ENCODE measurements around the gene WFIKKN2.
A peak's percentile ranks its signal among the peaks of the same experiment; 100 is the strongest.

Gene WFIKKN2

DNA sequence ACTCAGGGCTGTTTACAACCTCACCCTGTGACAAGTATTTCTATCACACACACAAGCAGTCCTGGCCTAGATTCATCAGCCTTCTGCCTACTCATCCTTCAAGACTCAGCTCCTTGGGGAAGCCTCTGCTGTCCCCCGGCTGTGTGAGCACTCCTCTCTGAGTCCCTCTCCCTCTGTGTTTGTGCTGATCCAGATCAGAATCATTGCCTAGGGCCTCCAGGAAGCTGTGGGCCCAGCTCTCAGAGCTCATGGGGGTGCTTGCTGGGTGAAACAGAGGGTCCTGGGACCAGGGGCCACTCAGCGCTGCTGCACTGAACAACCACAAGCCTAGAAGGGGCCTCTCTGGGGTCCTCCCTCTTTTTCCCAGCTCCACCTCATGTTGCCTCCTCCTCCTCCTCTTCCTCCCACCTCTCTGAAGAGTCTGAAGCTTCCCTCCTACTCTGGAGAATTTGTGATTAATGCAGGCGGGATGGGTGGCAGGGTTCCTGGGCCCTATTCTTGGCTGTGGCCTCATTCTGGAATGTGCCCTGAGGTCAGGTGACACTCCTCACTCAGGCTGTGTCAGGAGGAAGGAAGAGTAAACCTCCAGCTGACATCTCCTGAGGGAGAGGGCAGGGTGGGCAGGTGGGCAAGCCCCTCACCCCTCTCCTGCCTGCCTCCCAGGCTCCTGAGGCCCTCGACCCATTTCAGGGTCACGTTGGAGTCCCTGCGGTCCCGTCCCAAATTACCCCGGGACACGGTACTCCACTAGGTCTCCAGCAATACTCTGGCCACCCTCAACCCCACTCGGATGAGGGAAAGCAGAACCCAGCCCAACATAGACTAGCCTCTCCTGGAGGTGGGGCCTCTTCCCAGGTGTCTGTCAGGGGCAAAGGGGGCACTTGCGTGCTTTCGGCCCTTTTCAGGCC is 10.1 kb downstream of the WFIKKN2 start:
- POLR2A ChIA-PET = interaction anchor here (1.2 kb wide), 1 partner anchor 21 kb away, joined by 3 read pairs; the partner anchor contains the start of gene TOB1
- CTCF ChIA-PET = interaction anchor here (0.6 to 1.1 kb wide), 2 partner anchors 9 to 62 kb away, joined by 3 read pairs; no protein-coding TSS in a partner anchor
- DNase-seq (ENCODE audit: extremely low spot score) = peak; percentile 3
- TF ChIP-seq L3MBTL2 (conservative IDR thresholded peaks at IDR 0.05) (no peak), BHLHE40 (IDR thresholded peaks at IDR 0.05; ENCODE audit: borderline replicate concordance) (no peak), SUZ12 (IDR thresholded peaks at IDR 0.05) (no peak), HDGF (IDR thresholded peaks at IDR 0.05; ENCODE audit: borderline replicate concordance) (no peak), ARNT (IDR thresholded peaks at IDR 0.05) (no peak), FOXA1 (IDR thresholded peaks at IDR 0.05) (no peak), FOXM1 (IDR thresholded peaks at IDR 0.05; ENCODE audit: borderline replicate concordance) (no peak), NFRKB (IDR thresholded peaks at IDR 0.05) (no peak), ELF4 (IDR thresholded peaks at IDR 0.05) (no peak), CTBP1 (IDR thresholded peaks at IDR 0.05; ENCODE audit: borderline replicate concordance) (no peak), FOXK2 (IDR thresholded peaks at IDR 0.05) (no peak), TARDBP (IDR thresholded peaks at IDR 0.05) (no peak), SP1 (IDR thresholded peaks at IDR 0.05) (no peak), ZNF384 (IDR thresholded peaks at IDR 0.05) (no peak), LEF1 (IDR thresholded peaks at IDR 0.05; ENCODE audit: borderline replicate concordance) (no peak)
- TF ChIP-seq, protein P1, sequence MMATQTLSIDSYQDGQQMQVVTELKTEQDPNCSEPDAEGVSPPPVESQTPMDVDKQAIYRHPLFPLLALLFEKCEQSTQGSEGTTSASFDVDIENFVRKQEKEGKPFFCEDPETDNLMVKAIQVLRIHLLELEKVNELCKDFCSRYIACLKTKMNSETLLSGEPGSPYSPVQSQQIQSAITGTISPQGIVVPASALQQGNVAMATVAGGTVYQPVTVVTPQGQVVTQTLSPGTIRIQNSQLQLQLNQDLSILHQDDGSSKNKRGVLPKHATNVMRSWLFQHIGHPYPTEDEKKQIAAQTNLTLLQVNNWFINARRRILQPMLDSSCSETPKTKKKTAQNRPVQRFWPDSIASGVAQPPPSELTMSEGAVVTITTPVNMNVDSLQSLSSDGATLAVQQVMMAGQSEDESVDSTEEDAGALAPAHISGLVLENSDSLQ (IDR thresholded peaks at IDR 0.05) = no peak

DNA sequence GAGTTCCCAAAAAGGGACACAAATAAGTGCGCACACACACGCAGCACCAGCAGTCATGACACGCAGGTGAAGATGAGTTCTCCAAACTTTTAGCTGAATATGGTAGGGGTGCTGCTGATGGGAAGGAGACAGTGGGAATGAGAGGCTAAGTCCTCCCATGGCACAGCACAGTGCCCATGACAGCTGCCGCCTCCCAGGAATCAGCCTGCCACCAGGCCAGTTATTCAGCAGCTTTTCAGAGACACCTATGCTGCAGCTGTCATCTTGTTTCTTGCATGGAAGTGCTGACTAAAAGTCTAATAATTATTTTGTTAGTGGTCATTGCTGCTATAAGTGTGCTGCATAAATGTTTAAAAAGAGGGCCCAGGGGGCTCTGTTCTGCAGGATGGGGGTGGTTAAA is 12.2 kb downstream of the WFIKKN2 start:
- no peak for DNase-seq (ENCODE audit: extremely low spot score)
- ChIA-PET CTCF (interaction anchor here (1.4 kb wide), 1 partner anchor 102 kb away, joined by 3 read pairs; no protein-coding TSS in a partner anchor), POLR2A (interaction anchor here (3.5 kb wide), 1 partner anchor 19 kb away, joined by 16 read pairs; the partner anchor contains the start of gene TOB1)
- TF ChIP-seq FOXM1 (IDR thresholded peaks at IDR 0.05; ENCODE audit: borderline replicate concordance) = no peak
- no peak for TF ChIP-seq SUZ12 (IDR thresholded peaks at IDR 0.05)
- no peak for TF ChIP-seq LEF1 (IDR thresholded peaks at IDR 0.05; ENCODE audit: borderline replicate concordance)
- no peak for TF ChIP-seq L3MBTL2 (conservative IDR thresholded peaks at IDR 0.05)
- TF ChIP-seq HDGF (IDR thresholded peaks at IDR 0.05; ENCODE audit: borderline replicate concordance) = no peak
- TF ChIP-seq CTBP1 (IDR thresholded peaks at IDR 0.05; ENCODE audit: borderline replicate concordance) = no peak
- TF ChIP-seq SP1 (IDR thresholded peaks at IDR 0.05) = no peak
- no peak for TF ChIP-seq TARDBP (IDR thresholded peaks at IDR 0.05)
- no peak for TF ChIP-seq FOXK2 (IDR thresholded peaks at IDR 0.05)
- no peak for TF ChIP-seq NFRKB (IDR thresholded peaks at IDR 0.05)
- no peak for TF ChIP-seq ELF4 (IDR thresholded peaks at IDR 0.05)
- TF ChIP-seq, protein P1 (IDR thresholded peaks at IDR 0.05) = no peak
- TF ChIP-seq ARNT (IDR thresholded peaks at IDR 0.05) = no peak
- no peak for TF ChIP-seq BHLHE40 (IDR thresholded peaks at IDR 0.05; ENCODE audit: borderline replicate concordance)

DNA sequence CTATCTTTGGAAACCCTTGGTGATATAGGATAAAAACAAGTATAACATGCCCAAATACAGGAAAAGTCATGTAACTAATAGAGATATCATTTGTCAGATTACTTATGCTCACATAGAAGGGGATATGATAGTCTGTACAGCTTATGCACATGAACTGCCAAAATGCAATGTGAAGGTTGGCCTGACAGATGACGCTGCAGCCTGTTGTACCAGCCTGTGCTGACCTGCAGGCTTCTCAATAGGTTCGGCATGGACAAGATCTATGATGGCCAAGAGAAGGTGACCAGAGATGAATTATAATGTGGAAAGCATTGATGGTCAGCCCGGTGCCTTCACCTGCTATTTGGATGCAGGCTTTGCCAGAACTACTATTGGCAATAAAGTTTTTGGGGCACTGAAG is 12.7 kb downstream of the WFIKKN2 start:
- CTCF ChIA-PET = interaction anchor here (1.4 kb wide), 1 partner anchor 102 kb away, joined by 3 read pairs; no protein-coding TSS in a partner anchor
- DNase-seq (ENCODE audit: extremely low spot score) = no peak

DNA sequence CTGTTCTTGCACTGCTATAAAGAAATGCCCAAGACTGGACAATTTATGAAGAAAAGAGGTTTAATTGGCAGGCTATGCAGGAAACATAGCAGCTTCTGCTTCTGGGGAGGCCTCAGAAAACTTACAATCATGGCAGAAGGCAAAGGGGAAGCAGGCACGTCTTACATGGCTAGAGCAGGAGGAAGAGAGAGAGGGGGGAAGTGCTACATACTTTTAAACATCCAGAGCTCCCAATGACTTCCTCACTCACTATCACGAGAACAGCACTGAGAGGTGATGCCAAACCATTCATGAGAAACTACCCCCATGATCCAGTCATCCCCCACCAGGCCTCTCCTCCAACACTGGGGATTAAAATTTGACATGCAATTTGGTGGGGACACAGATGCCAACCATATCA is 13.3 kb downstream of the WFIKKN2 start:
- TF ChIP-seq SP1 (IDR thresholded peaks at IDR 0.05) = no peak
- CTCF ChIA-PET = interaction anchor here (1.4 kb wide), 1 partner anchor 101 kb away, joined by 3 read pairs; no protein-coding TSS in a partner anchor
- POLR2A ChIA-PET = interaction anchor here (3.5 kb wide), 1 partner anchor 18 kb away, joined by 16 read pairs; the partner anchor contains the start of gene TOB1
- no peak for DNase-seq (ENCODE audit: extremely low spot score)

More for the DNA sequence above, 12.7 kb downstream of the WFIKKN2 start:
- no peak for TF ChIP-seq NFRKB (IDR thresholded peaks at IDR 0.05)
- TF ChIP-seq, protein P1 (IDR thresholded peaks at IDR 0.05) = no peak
- no peak for TF ChIP-seq ARNT (IDR thresholded peaks at IDR 0.05)
- TF ChIP-seq L3MBTL2 (conservative IDR thresholded peaks at IDR 0.05) = no peak
- no peak for TF ChIP-seq TARDBP (IDR thresholded peaks at IDR 0.05)
- no peak for TF ChIP-seq FOXA1 (IDR thresholded peaks at IDR 0.05)
- TF ChIP-seq CTBP1 (IDR thresholded peaks at IDR 0.05; ENCODE audit: borderline replicate concordance) = no peak
- no peak for TF ChIP-seq SP1 (IDR thresholded peaks at IDR 0.05)
- POLR2A ChIA-PET = interaction anchor here (3.5 kb wide), 1 partner anchor 18 kb away, joined by 16 read pairs; the partner anchor contains the start of gene TOB1

DNA sequence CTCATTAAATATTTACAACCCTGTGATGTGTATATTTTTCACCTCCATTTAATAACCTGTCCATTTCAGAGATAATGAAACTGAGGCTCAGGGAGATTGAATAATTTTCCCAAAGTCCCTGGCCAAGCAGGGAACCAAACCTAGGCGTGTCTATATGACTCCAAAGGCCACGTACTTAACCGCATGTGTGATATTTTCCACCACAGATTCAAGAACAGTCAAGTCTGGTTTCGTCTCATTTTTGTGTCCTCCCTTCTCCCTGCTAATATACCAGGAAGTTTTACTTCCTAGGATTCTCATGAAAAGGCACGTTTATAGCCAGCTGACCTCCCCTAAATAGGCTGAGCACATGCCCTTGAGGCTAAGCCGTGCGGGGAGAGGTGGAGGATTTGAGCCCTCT is 15.3 kb downstream of the WFIKKN2 start:
- no peak for TF ChIP-seq L3MBTL2 (conservative IDR thresholded peaks at IDR 0.05)
- TF ChIP-seq ARNT (IDR thresholded peaks at IDR 0.05) = no peak
- no peak for TF ChIP-seq TARDBP (IDR thresholded peaks at IDR 0.05)
- TF ChIP-seq ZNF384 (IDR thresholded peaks at IDR 0.05) = no peak
- TF ChIP-seq SUZ12 (IDR thresholded peaks at IDR 0.05) = no peak
- no peak for TF ChIP-seq BHLHE40 (IDR thresholded peaks at IDR 0.05; ENCODE audit: borderline replicate concordance)
- no peak for TF ChIP-seq FOXM1 (IDR thresholded peaks at IDR 0.05; ENCODE audit: borderline replicate concordance)
- no peak for TF ChIP-seq HDGF (IDR thresholded peaks at IDR 0.05; ENCODE audit: borderline replicate concordance)
- no peak for TF ChIP-seq NFRKB (IDR thresholded peaks at IDR 0.05)
- TF ChIP-seq, protein P1 (IDR thresholded peaks at IDR 0.05) = no peak
- no peak for TF ChIP-seq SP1 (IDR thresholded peaks at IDR 0.05)
- no peak for TF ChIP-seq ELF4 (IDR thresholded peaks at IDR 0.05)
- TF ChIP-seq LEF1 (IDR thresholded peaks at IDR 0.05; ENCODE audit: borderline replicate concordance) = no peak
- TF ChIP-seq FOXA1 (IDR thresholded peaks at IDR 0.05) = no peak
- TF ChIP-seq CTBP1 (IDR thresholded peaks at IDR 0.05; ENCODE audit: borderline replicate concordance) = no peak
- TF ChIP-seq FOXK2 (IDR thresholded peaks at IDR 0.05) = no peak
- no peak for DNase-seq (ENCODE audit: extremely low spot score)
- POLR2A ChIA-PET = interaction anchor here (3.5 kb wide), 1 partner anchor 16 kb away, joined by 16 read pairs; the partner anchor contains the start of gene TOB1
- CTCF ChIA-PET = interaction anchor here (0.7 to 5.0 kb wide), 5 partner anchors 9 to 220 kb away, joined by 4 to 62 read pairs (median 26); no protein-coding TSS in a partner anchor

Measured in HEK293T (cell line).